NCI-H2107 treated with DMSO at 0.1 percent for 48 hours (cell line): ENCODE results near the gene GGA1.

Experiments
- DNase-seq: peaks from one replicate; lab custom pipeline; 2025; ENCODE audit not compliant: unreplicated experiment; lab: John Stamatoyannopoulos, UW

GGA1 gene

DNA sequence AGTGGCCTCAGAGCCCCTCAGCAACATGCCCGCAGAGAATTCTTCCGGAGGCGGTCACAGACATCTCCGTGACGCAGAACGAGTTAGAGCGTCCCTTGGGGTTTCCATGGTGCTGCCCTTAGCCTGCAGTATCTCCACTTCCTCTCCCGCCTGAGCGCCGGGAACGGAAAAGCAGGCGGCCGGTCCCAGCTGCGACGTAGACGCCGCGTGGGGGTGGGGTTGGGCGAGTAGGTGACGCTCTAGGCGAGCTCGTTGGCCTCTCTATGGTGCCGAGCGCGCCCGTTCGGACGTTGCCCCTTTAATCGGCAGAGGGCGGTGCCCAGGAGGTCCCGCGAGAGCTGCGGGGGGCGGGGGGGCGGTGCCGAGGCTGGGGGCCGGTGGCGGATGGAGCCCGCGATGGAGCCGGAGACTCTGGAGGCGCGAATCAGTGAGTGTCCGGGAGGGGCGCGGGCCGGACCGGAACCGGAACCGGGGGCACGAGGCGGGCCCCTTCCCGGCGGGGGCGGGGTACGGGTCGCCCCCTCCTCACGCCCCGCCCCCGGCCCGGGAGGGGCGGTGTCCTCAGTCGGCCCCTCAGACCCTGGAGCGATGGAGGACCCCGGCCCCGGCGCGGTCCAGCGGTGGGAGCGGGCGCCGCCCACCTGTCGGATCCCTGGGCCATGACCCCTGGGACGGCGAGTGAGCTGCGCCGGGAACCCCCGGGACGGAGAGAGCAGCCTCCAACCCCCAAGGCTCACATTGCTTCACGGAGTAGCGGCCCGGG, at the start of gene GGA1:
Gene GGA1 (plus strand): TSS at position 358 of the 763 bp plus-strand sequence. CDS start 27 bp downstream, at position 385.
- DNase-seq, result peak; percentile 63

- no peak for DNase-seq
Observed at GRCh38 chr22:37559521-37559900, 49.1 kb upstream of the GGA1 start.

GRCh38 chr22:37559901-37560607, 48.6 kb upstream of the GGA1 start, which contains the start of gene CDC42EP1:
Gene CDC42EP1, plus strand, starts transcription at chr22:37560480. Its CDS starts 5,870 bp downstream, at chr22:37566350.
- DNase-seq, result no peak

DNA sequence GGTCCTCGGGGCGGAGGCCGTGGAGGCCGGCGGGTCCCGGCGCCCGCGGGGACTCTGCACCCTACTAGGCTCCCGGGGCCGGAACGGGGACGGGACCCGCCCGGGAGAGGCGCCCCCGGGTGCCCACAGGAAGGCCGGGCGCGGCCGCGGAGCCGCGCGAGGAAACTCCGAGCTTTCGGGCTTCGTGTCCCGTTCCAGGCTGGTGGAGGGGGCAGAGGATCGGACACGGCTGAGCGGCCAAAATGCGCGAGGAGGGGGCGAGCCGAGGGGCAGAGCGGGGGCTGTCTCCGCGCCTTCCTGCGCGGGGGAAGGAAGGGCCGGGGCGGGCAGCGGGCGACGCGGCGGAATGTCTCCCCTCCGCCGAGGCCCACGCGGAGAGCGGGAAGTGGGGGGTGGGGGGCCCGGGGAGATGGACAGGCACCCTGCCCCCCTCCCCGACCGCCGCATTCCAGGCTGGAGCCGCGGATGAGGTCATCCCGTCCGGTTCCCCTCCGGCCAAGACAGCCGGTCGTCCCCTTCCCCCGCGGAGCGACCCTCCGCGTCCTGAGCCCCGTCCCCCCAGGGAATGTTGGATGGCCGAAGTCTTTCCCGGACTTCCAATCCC, 47.9 kb upstream of the GGA1 start:
- no peak for DNase-seq

DNA sequence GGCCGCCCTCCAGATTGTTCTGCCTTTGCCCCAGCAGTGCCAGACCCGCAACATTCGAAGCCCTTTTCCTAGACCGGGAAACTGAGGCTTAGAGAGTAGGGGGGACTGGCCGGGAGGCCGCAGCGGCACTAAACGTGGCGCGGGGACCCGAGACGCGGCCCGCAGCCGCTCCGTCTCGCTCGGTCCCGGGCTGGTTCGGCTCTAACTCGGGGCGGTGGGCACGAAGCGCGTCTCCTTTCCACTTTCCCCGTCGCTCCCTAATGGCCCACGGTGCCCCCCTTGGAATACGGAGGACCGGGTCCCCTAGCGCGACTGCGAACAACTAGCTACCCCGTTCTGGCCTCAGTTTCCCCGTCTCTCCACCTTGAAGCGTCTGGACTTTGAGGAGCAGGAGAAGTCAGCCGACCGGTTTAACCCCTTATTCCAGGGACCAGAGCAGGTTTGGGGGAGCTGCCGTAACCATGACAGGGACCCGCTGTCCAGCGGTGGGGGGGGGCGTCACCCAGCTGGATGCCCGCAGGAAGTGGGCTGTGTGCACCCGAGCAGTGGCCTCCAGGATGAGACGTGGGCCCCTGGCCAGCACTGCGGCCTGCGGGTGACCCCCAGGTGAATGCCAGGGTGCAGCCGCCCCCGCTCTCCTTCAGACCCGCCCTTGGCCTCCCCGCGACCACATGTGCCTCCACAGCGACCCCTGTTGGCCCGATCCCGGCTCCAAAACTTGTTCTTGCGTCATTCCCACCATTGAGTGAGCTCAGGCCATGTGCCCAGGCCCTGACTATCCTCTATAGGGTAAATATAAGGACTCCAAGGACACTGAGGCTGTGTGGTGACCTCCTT, 47.2 kb upstream of the GGA1 start:
- DNase-seq, result no peak

DNA sequence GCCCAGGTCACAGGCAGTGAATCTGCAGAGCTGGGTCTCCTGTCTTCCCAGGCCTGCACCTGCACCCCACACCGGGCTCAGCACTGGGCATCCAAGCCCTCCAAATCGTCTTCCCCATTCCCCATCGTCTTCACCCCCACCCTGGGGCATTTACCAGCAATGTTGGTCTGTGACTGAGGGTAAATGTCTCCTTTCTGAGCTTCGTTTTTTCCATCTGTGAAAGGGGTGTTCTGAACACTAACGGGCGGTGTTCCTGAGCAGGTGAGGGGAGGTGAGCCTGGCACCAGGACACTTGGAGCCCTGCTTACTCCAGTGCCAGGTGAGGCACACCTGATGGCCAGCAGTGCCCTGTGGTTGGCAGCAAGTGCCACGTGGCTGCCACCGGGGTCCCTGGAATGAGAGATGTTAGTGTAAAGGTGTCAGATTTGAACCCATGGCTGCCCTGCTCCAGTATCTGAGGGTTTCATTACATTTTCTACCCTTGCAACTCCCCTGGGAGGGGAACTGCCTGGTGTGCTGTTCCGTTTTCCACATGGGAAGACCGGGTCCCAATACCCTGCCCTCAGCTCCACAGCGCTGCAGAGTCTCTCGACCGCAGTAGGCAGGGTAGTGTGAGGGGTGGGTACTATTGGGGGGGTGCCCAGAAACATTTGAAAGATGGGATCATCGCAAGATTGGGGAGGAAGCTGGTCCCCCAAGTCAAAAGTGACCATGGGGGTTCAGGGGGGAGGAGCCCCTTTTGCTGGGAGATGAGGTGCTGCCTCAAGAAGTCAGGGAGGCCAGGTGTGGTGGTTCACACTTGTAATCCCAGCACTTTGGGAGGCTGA, 46.4 kb upstream of the GGA1 start:
- no peak for DNase-seq

DNA sequence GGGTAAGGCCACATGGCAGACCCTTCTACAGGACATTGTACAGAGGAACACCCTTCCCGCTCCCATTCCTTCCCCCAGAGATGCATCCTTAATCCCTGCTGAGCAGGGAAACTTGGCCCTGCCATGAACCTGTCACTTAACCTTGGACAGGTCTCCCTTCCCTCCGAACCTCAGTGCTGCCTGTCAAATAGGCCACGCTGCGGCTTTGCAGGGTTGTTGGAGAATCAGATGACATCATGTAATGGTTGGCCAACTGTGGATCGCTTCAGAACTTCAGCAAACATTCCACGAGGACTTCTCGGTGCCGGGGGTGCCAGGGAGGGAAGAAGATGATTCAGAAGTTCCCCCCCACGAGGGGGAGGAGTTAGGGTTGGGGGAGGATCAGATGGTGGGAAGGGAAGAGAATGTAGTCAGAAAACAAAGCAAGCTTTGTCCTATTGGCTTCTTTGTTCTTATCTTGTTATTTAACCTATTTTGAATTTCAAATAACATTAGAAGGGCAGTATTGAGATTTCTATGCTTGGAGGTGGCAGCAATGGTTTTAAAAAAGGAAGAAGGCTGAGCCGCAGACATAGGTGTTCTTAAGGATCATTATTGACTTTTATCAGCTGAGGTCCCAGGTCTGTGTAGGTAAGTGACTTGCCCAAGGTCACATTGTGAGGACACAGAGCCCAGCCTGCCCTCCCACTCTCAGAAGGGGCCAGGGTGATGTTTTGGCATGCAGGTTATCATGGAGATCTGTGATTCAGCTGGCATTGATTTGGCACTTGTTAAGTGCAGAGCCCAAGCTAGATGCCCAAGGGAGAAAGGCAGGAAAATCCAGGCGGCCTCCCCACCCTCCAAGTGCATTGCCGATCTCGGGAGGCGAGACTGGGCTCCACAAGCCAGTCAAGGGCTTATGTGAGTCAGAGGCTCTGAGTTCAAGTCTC, 45.2 kb upstream of the GGA1 start:
- DNase-seq, result no peak

- DNase-seq, result no peak
Observed at GRCh38 chr22:37564111-37564711, 44.4 kb upstream of the GGA1 start.

GRCh38 chr22:37565830-37566229, 42.8 kb upstream of the GGA1 start:
- no peak for DNase-seq

DNA sequence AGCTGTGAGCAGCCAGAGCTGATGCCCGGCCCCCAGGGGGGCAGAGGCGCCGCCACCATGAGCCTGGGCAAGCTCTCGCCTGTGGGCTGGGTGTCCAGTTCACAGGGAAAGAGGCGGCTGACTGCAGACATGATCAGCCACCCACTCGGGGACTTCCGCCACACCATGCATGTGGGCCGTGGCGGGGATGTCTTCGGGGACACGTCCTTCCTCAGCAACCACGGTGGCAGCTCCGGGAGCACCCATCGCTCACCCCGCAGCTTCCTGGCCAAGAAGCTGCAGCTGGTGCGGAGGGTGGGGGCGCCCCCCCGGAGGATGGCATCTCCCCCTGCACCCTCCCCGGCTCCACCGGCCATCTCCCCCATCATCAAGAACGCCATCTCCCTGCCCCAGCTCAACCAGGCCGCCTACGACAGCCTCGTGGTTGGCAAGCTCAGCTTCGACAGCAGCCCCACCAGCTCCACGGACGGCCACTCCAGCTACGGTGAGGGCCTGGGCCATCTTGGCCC, 42.3 kb upstream of the GGA1 start:
- DNase-seq, result no peak

DNA sequence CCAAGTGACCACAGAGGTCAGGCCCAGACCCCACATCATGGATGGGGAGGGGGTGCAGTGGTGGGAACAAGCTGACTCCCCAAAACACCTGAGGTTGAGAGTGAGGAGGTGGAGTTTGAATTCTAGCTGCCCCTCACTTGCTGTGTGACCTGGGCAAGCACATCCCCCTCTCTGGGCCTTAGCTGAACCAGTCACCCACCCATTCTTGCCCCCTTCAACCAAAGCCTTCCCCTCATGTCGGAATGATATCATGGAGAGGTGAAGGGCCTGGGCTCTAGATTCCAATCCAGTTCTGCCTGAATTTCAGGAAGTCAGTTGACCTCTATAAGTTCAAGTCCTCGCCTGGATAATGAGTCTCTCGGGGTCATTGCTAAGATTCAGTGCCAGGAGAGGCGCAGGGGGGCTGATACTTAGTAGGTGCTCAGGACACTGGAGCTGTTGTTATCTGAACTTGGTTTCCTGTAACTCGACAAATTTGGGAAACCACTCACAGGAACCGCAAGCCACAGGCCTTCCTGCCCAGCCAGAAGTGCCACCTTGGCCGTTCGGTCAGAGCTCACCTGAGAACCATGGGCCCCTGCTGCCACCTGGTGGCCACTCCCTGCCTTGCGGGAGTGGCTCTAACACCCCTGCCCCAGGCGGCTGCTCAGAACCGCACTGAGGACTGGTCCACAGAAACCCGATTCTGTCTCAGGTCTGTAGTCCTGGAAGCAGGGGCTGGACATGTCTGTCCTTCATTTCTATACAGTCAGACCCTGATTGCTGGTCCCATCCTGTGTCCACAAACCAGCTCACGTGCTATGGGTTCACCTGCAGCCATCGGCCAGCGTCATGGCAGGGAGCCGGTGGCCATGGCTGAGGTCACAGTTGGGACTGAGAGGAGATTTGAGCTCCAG, 41.5 kb upstream of the GGA1 start:
- peak; percentile 39 for DNase-seq

DNA sequence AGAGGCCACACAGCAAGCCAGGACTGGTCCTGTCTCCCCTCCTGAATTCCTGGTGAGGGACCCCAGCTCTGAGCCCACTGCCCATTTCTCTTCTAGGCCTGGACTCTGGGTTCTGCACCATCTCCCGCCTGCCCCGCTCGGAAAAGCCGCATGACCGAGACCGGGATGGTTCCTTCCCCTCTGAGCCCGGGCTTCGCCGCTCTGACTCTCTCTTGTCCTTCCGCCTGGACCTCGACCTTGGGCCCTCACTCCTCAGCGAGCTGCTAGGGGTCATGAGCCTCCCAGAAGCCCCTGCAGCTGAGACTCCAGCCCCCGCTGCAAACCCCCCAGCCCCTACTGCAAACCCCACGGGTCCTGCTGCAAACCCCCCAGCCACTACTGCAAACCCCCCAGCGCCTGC, 40.6 kb upstream of the GGA1 start:
- no peak for DNase-seq

DNA sequence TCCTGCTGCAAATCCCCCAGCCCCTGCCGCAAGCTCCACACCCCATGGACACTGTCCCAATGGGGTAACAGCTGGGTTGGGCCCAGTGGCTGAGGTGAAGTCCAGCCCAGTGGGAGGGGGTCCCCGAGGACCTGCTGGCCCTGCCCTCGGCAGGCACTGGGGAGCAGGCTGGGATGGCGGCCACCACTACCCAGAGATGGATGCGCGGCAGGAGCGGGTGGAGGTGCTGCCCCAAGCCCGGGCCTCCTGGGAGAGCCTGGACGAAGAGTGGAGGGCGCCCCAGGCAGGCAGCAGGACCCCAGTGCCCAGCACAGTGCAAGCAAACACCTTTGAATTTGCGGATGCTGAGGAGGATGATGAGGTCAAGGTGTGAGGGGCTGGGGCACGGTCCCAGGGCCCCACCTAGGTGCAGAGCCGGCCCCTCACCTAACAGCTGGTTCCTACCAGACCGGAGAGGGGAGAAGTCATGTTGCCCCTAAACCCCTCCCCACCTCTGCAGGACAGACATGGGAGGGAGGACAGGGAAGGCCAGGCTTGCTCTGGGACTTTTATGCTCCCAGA, 40.1 kb upstream of the GGA1 start:
- DNase-seq, result no peak

DNA sequence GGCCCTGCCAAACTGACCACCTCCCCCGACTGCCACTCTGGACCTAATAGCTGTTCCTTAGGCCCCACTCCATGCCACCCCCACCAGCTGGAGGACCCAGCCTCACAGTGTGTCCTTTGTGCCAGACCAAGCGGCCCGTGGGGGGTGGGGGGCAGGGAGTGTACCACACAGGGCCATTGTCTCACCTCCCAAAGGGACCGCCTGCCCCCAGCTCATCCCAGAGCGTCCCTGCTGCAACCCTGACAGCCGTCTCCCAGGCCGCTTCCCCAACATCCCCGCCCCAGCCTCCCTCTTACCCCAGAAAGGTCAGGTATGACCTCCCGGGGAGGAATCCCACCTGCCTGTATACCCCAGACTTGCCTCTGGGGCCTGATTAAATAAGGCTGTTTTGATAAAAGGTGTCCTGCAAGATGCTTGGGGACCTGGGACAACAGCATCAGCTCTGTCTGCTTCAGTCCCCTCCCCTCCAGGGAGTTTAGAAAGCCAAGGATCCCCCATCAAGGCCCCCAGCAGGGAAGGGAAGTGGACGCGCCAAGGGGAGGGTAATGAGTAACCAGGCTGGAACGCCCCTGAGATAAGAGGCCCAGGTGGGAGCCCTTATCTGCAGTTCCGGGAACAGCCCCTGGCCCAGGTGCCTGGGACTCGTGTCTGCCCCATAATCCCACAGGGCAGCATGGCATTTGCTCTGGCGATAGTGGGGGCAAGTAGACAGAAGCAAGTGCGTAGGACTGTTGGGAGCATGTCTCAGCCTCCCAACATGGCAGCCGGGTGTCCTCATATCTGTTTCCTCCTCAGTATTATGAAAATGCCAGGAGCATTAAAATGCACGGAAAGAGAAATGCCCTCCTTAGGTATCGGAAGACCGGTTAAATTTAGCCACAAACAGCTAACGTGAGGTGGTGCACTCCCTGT, 39.4 kb upstream of the GGA1 start:
- no peak for DNase-seq

- no peak for DNase-seq
Observed at GRCh38 chr22:37569921-37570660, 38.5 kb upstream of the GGA1 start.

DNA sequence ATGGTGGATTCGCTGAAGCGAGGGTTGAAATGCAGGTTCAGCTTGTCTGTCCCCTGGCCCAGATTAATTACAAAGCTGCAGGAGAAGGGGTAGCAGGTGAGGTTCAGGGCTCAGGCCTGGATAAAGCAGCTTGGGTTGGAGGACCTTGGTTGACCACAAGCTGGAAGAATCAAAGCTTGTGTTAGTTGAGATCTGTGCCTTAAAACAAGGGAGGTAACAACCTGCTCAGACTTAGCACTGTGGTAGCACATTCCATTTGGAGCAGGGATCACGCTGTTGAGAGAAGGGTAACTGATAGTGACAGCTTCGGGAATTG, 38.0 kb upstream of the GGA1 start:
- no peak for DNase-seq
